ENCODE data around the gene SUGP2. TPM values are rescaled to one million over a fixed set of nuclear protein-coding genes. Genes with fewer than 3 reads are reported as not detected.
A peak's percentile ranks its signal among the peaks of the same experiment; 100 is the strongest.

SUGP2 gene
- total and polyA plus RNA-seq, 2 of the 13 experiments (the other 11 are each of a cell fraction or from before 2014, with no cell fraction given), result 40.6 to 57.7 TPM

DNA sequence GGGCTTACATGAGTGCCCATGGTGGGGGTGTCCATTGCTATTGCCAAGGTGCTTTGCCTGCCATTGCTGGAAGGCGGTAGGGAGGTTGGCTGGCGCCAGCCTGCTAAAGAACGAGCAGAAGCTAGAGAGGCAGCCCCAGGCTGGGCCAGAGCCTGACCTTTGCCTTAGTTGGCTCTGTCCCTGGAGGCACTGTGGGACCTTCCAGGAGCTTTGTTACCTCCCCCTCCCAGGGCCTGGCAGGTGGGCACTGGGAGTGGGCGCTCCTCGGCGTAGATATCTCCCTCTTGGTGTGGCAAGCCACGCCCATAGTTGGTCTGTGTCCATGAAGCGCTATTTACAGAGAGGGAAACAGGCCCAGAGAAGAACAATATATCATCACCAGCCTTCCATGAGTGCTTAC is 28.2 kb upstream of the SUGP2 start:
- H3K4me3 ChIP-seq (replicated peaks in 1 of 3; ENCODE audit: insufficient read depth in 1 of 3, low read depth in 2 of 3, low read length in 3 of 3), result no peak overlapping the region
- no TSS peak for BruUV-seq (replicated peaks)
- H3K4me2 ChIP-seq (ENCODE audit: low read depth, low read length), result no peak overlapping the region
- H3K9me3 ChIP-seq (ENCODE audit: low read length), result no peaks in the 10 kb centered on the region
- FAIRE-seq (no peak), ATAC-seq (no peak), DNase-seq (ENCODE audit: low spot score) (no peak)
- peaks cover 5 to 19% of the 10 kb centered on the region in 2 experiments; a peak in 3 of 5 replicates for H3K36me3 ChIP-seq (replicated peaks in 1 of 2; ENCODE audit: control insufficient read depth in 1 of 2, insufficient read depth in 2 of 2, low read length in 2 of 2)
- WGBS (ENCODE audit: low lambda C conversion rate), result 100% methylated on average over 2 of the region's 8 CpGs
- POLR2A ChIA-PET, result interaction anchor here (6.5 kb wide), 1 partner anchor 37 kb away, joined by 43 read pairs; no protein-coding TSS in a partner anchor
- H3K4me1 ChIP-seq (ENCODE audit: insufficient read depth, low read length), result peaks cover 71% of the 10 kb centered on the region
- intact Hi-C loops (cut with micrococcal nuclease; ENCODE audit: unreplicated experiment), result loop anchor here (5.0 kb wide), 1 partner anchor 56 kb away; no protein-coding TSS in a partner anchor
- H2AFZ ChIP-seq (ENCODE audit: low read length), result no peak overlapping the region
- H3K27ac ChIP-seq (ENCODE audit: extremely low read length, insufficient read depth, low read length), result peak overlapping the region; percentile 25
- peaks cover 4% of the 10 kb centered on the region for H3K79me2 ChIP-seq (ENCODE audit: insufficient read depth, low read length)
- no peaks in the 10 kb centered on the region for H4K20me1 ChIP-seq (ENCODE audit: insufficient read depth, low read length)
- CTCF ChIA-PET (ENCODE audit: low intra/inter-chr PET ratio, low total read pairs), result no interaction called here
- H3K27me3 ChIP-seq (ENCODE audit: control insufficient read depth in 1 of 2, insufficient read depth in 2 of 2, low read length in 2 of 2), result no peaks in the 10 kb centered on the region
- no peak overlapping the region for H3K9ac ChIP-seq (ENCODE audit: insufficient read depth, low read depth, low read length)
- in situ Hi-C loops (cut with HindIII; ENCODE audit: extremely low pct_ligation_motif_present, low pct_unique_long_range_greater_than_20kb), result no loop called here
- TF ChIP-seq, protein P1, sequence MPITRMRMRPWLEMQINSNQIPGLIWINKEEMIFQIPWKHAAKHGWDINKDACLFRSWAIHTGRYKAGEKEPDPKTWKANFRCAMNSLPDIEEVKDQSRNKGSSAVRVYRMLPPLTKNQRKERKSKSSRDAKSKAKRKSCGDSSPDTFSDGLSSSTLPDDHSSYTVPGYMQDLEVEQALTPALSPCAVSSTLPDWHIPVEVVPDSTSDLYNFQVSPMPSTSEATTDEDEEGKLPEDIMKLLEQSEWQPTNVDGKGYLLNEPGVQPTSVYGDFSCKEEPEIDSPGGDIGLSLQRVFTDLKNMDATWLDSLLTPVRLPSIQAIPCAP (CRISPR knock-in tag; IDR thresholded peaks at IDR 0.05; ENCODE audit: low read depth), result no peak
- TF ChIP-seq RBM39 (IDR thresholded peaks at IDR 0.05; ENCODE audit: low read depth, low read length, poor library complexity, severe bottlenecking), result no peak
- TF ChIP-seq, protein P2, sequence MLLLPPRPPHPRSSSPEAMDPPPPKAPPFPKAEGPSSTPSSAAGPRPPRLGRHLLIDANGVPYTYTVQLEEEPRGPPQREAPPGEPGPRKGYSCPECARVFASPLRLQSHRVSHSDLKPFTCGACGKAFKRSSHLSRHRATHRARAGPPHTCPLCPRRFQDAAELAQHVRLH (CRISPR knock-in tag; IDR thresholded peaks at IDR 0.05; ENCODE audit: borderline replicate concordance, low read depth), result no peak
- TF ChIP-seq ZNF720 (CRISPR knock-in tag; IDR thresholded peaks at IDR 0.05), result no peak
- TF ChIP-seq, protein P3, sequence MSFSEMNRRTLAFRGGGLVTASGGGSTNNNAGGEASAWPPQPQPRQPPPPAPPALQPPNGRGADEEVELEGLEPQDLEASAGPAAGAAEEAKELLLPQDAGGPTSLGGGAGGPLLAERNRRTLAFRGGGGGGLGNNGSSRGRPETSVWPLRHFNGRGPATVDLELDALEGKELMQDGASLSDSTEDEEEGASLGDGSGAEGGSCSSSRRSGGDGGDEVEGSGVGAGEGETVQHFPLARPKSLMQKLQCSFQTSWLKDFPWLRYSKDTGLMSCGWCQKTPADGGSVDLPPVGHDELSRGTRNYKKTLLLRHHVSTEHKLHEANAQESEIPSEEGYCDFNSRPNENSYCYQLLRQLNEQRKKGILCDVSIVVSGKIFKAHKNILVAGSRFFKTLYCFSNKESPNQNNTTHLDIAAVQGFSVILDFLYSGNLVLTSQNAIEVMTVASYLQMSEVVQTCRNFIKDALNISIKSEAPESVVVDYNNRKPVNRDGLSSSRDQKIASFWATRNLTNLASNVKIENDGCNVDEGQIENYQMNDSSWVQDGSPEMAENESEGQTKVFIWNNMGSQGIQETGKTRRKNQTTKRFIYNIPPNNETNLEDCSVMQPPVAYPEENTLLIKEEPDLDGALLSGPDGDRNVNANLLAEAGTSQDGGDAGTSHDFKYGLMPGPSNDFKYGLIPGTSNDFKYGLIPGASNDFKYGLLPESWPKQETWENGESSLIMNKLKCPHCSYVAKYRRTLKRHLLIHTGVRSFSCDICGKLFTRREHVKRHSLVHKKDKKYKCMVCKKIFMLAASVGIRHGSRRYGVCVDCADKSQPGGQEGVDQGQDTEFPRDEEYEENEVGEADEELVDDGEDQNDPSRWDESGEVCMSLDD (CRISPR knock-in tag; IDR thresholded peaks at IDR 0.05; ENCODE audit: borderline replicate concordance), result no peak
- no peak for TF ChIP-seq CCAR2 (optimal IDR thresholded peaks at IDR 0.05; ENCODE audit: low read depth, low read length)
- no peak for TF ChIP-seq MLLT10 (CRISPR knock-in tag; IDR thresholded peaks at IDR 0.05)
- TF ChIP-seq PPARG (CRISPR knock-in tag; conservative IDR thresholded peaks at IDR 0.05), result peak; percentile 73
- no peak for TF ChIP-seq ZNF614 (CRISPR knock-in tag; IDR thresholded peaks at IDR 0.05; ENCODE audit: borderline replicate concordance)
- TF ChIP-seq STAT5B (CRISPR knock-in tag; IDR thresholded peaks at IDR 0.05), result no peak
- no peak for TF ChIP-seq NFIB (CRISPR knock-in tag; IDR thresholded peaks at IDR 0.05; ENCODE audit: borderline replicate concordance)
- TF ChIP-seq, protein P4, sequence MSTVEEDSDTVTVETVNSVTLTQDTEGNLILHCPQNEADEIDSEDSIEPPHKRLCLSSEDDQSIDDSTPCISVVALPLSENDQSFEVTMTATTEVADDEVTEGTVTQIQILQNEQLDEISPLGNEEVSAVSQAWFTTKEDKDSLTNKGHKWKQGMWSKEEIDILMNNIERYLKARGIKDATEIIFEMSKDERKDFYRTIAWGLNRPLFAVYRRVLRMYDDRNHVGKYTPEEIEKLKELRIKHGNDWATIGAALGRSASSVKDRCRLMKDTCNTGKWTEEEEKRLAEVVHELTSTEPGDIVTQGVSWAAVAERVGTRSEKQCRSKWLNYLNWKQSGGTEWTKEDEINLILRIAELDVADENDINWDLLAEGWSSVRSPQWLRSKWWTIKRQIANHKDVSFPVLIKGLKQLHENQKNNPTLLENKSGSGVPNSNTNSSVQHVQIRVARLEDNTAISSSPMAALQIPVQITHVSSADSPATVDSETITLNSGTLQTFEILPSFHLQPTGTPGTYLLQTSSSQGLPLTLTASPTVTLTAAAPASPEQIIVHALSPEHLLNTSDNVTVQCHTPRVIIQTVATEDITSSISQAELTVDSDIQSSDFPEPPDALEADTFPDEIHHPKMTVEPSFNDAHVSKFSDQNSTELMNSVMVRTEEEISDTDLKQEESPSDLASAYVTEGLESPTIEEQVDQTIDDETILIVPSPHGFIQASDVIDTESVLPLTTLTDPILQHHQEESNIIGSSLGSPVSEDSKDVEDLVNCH (CRISPR knock-in tag; IDR thresholded peaks at IDR 0.05), result no peak
- TF ChIP-seq, protein P5, sequence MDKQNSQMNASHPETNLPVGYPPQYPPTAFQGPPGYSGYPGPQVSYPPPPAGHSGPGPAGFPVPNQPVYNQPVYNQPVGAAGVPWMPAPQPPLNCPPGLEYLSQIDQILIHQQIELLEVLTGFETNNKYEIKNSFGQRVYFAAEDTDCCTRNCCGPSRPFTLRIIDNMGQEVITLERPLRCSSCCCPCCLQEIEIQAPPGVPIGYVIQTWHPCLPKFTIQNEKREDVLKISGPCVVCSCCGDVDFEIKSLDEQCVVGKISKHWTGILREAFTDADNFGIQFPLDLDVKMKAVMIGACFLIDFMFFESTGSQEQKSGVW (CRISPR knock-in tag; IDR thresholded peaks at IDR 0.05; ENCODE audit: borderline replicate concordance), result no peak
- TF ChIP-seq FOXA1 (IDR thresholded peaks at IDR 0.05), result no peak
- no peak for TF ChIP-seq FOXA1 (CRISPR knock-in tag; IDR thresholded peaks at IDR 0.05)
- peak; percentile 47 for TF ChIP-seq AGO2 (optimal IDR thresholded peaks at IDR 0.05; ENCODE audit: low read depth, low read length)
- TF ChIP-seq MAFF (IDR thresholded peaks at IDR 0.05; ENCODE audit: low read depth, low read length), result no peak
- TF ChIP-seq ZSCAN21 (CRISPR knock-in tag; IDR thresholded peaks at IDR 0.05; ENCODE audit: borderline replicate concordance), result no peak
- TF ChIP-seq HNRNPL (IDR thresholded peaks at IDR 0.05; ENCODE audit: low read depth, low read length), result 0 out of 2 replicates have a peak, but pooled peaks have one; percentile 36
